ENCODE results near the gene GNB1L.

GRCh38 chr22:19764636-19765476, 89.8 kb downstream of the GNB1L start:
- TF ChIP-seq CTCF (IDR thresholded peaks at IDR 0.05) (no peak), EP300 (IDR thresholded peaks at IDR 0.05) (no peak), POLR2A (IDR thresholded peaks at IDR 0.05) (no peak)
